HG02798 (cell line): Measurements from ENCODE around the gene OSBPL10.
A peak's percentile ranks its signal among the peaks of the same experiment; 100 is the strongest.

Source experiments
- ATAC-seq: cut with Tn5 transposase; IDR thresholded peaks from one replicate; pipeline ENCODE4 v1.9.1; 2021; ENCODE audit warnings: mild to moderate bottlenecking; ENCODE audit not compliant: unreplicated experiment, poor library complexity

The OSBPL10 gene

GRCh38 chr3:31654998-31655397, 326.1 kb downstream of the OSBPL10 start:
- ATAC-seq, result no peak

- ATAC-seq, result no peak
Observed at GRCh38 chr3:31653464-31653863, 327.6 kb downstream of the OSBPL10 start.

DNA sequence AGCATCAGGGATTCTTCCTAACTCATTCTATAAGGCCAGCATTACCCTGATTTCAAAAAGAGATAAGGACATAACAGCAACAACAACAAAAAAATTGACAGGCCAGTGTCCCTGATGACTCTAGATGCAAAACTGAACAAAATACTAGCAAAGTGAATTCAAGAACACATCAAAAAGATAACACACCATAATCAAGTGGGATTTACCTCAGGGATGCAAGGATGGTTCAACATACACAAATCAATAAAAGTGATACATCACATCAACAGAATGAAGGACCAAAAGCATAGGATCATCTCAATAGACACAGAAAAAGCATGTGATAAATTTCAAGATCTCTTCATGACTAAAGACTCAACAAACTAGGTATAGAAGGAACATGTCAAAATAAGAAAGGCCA, 328.8 kb downstream of the OSBPL10 start:
- no peak for ATAC-seq

- no peak for ATAC-seq
Observed at GRCh38 chr3:31648286-31648968, 332.6 kb downstream of the OSBPL10 start.

- no peak for ATAC-seq
Observed at GRCh38 chr3:31645256-31645655, 335.8 kb downstream of the OSBPL10 start.

- ATAC-seq, result no peak
Observed at GRCh38 chr3:31639828-31640227, 341.2 kb downstream of the OSBPL10 start.

DNA sequence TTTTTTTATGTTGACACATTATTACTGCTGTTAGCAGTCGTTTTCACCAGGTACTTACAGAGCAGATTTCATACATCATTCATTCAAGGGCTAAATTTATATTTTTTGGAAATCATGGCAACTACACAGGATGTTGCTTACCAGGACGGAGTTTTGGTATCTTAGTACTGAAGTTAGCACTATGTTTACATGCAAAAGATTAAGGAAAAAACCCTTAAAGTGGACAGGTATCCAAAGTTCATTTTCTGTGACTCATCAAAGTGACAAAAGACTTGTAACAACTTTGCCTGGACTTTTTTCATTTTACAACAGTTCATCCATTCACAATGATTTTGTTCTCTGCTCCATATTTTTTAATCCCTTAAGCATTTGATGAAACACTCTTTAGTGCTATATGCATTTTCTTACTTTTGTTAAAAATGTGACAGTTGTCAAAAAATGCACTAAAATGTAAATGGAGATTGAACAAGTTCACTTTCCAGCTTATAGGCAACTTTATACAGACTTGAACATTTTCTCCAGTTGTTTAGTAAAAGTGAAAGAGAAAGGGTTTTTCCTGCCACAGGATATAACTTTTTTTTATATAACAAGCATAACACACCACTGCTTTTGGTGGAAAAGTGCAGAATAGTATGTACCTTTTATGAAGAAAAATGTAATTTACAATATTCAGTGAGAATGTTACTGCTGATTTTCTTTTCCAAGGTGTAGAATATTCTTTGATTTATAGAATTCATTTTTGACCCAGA, 344.2 kb downstream of the OSBPL10 start:
- no peak for ATAC-seq

DNA sequence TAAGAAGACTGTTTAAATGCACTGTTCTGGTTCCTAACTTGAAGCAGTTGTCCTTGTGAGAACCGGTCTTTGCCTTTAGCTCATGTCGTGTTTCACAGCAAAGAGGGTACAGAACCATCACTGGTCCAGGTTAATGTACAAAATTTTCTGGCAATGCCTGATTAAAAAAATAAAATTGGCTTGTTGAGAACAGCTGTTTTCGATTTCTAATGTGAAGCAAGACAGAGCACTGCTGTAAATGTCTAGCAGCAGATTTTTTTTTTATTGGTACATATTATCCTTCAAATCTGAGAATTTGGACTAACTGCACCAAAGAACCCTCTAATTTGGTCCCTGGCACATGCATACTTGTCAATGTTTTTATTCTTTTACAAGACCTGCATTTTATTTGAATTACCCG, 345.0 kb downstream of the OSBPL10 start:
- ATAC-seq, result no peak

- ATAC-seq, result no peak
Observed at GRCh38 chr3:31635545-31635944, 345.5 kb downstream of the OSBPL10 start.

DNA sequence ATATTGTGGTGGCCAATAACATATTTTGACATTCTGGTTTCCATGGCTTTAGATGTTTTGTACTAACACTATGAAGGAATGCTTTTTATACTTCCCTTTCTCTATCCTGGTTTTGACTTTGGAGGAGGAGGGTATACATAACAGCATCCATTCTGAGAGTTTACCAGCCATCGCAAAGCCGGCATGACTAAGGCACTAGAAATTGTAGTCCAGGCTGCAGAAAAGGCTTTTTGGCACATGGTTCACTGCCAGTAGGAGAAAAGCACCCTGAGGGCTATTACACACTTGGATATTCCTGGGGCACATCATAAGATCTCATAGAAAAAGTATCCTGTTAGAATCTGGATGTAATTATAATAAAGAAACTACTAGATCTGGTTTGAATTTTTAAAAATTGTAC, 346.6 kb downstream of the OSBPL10 start:
- ATAC-seq, result no peak

DNA sequence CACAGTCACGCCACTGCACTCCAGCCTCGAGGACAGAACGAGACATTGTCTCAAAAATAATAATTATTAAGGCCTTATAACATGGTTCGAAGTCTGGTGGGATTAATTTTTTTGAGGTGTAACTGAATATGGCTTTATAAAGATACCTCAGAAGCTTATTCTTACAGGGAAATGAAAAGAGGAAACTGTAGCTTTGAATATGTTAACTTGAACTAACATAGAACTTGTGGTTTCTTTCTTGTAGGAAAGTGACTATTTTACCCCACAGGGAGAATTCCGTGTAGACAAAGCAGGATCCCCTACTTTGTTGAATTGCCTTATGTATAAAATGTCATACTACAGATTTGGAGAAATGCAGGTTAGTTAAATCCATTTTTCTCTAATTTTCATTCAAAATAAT, 352.0 kb downstream of the OSBPL10 start:
- ATAC-seq, result peak; percentile 39

DNA sequence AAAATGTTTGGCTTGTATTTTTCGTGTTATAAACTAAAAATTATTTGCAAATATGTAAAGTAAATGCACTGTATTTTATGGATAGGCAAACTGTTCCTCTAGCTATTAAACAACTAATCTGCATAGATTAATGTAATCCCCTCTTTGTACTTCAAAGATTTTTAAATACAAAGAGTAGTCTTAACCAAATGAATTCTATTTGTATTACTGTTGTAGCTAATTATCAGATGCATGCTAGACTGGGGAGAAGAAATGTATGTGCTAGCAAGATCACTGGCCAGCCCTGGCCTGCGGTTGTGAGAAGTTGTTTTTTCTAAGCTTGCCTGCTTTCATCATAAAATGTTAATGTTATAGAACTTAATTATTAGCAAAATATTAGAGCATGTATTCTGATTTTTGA, 355.7 kb downstream of the OSBPL10 start:
- ATAC-seq, result no peak

- peak; percentile 56 for ATAC-seq
Observed at GRCh38 chr3:31624083-31624709, 356.9 kb downstream of the OSBPL10 start.

DNA sequence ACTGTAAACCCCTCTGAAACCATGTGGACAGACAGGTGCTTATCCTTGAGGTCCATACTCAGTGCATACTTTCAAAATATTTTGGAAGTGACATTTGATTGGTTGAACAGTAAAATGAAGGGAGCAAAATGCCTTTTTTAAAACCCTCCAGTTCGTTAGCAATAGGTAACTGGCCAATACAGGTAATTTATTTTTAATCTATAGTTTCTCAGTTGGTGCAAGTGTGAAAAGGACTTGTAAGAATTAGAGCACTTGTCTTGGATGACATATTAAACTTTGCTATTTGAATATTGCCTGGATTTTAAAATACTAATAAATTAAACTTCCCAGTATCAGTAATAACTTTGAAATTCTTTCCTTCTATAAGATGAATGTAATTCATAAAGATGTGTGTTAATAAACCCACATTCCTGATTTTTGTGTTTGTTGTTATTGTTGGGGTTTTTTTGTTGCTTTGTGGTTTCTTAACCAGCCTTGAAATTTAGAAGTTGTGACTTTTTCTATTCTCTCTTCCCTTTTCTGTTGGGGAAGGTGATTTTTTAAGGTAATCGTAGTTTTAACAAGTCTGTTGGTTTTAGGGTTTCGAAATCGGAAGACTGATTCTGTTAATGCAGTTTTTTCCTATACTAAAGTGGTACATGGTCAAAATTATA, 358.3 kb downstream of the OSBPL10 start:
- peak; percentile 79 for ATAC-seq

DNA sequence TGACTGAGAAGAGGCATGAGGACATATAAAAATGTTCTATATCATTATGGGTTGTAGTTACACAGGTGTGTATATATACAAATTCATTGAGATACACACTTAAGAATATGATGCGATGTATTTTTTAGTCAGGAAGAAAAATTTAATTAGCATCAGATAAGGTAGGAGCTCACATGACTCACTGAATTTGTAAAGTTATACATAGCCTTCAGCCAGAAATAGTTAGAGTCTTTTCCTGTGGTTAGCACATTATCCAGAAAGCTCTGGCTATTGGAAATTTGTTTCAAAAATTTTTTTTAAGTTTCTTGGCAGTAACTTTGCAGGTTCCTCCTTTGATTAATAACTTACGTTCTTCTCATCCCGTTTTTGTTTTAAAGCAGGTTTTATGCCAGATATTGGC, 359.7 kb downstream of the OSBPL10 start:
- ATAC-seq, result no peak

DNA sequence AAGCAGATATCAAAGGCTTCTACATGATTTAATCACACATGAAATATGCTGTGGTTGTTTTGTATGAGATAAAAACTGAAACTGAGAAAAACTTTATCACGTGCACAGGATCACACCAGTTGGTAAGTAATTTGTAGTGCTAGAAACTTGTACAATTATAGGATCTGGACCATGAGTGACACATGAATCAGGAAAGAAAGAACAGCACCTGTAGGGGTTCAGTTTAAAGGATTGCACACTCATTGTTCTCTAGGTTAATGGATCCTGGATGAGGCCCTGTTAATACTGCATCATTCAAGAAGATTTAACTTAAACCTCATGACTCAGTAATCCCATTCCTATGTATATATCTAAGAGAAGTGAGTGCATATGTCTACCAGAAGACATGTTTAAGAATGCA, 360.4 kb downstream of the OSBPL10 start:
- peak; percentile 31 for ATAC-seq

DNA sequence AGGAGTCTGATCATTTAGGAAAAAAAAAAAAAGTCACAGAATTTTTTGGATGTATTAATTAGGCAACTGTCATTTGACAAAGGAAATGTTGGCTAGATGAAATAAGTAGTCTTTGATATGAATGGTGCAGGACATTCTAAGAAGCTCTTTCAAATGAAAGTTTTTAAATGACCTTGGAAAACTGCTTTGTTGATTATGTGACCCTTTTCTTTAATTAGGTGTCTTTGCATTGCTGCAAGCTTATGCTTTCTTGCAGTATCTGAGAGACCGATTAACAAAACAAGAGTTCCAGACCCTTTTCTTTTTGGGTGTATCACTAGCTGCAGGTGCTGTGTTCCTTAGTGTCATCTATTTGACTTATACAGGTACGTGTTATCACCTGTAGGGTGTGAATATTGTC, 364.4 kb downstream of the OSBPL10 start:
- no peak for ATAC-seq

GRCh38 chr3:31615071-31615875, 365.8 kb downstream of the OSBPL10 start:
- no peak for ATAC-seq

- ATAC-seq, result no peak
Observed at GRCh38 chr3:31614162-31614921, 366.7 kb downstream of the OSBPL10 start.

DNA sequence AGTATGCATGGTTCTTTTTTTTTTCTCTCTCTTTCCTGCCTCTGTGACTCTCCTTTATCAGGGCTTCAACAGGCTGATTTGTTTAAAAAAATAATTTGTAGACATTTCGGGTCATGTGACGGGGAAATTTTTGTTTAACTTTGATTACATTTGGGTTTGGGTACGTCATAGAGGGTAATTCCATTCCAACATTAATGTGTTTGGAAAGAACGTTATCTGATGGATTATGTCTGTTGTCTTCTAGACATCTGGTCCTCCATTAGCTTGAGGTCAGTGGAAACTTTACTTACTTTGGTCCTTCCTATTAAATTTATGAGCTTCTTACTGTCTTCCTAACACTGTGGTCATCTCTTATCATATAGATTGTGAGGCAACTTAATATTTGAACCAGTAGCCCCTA, 367.4 kb downstream of the OSBPL10 start:
- no peak for ATAC-seq
